Esophagus squamous epithelium (tissue), 5 donors: ENCODE data around the gene ELOVL3. TPM values are rescaled to one million over a fixed set of nuclear protein-coding genes. Genes with fewer than 3 reads are reported as not detected.
"Not testable (repeated sequence)": the region's sequence is repeated elsewhere in the genome, so short reads cannot be mapped to it uniquely, and the experiment has no call there.

Experiments
- DNase-seq: peaks from one replicate; lab custom pipeline; 2025; lab: John Stamatoyannopoulos, UW
- H3K27ac ChIP-seq, 4 donors: fragments of 200-600 bp; sonication (generic); one replicate each; pipeline ENCODE4 v1.5.1; 2016 to 2019; ENCODE audit warnings: mild to moderate bottlenecking in 1 of 4
- H3K27me3 ChIP-seq, 4 donors: fragments of 200-600 bp; sonication (generic); 1 replicate in 3 of 4; 2 replicates in 1 of 4; pipeline versions ENCODE4 v1.5.1 to v1.6.0; 2017 to 2021; ENCODE audit warnings: antibody characterized with exemption in 1 of 4
- H3K36me3 ChIP-seq, 3 donors: fragments of 200-600 bp; sonication (generic); one replicate each; pipeline ENCODE4 v1.5.1; 2016 to 2019
- H3K4me1 ChIP-seq, 3 donors: fragments of 200-600 bp; sonication (generic); one replicate each; pipeline ENCODE4 v1.5.1; 2017 to 2019
- H3K4me3 ChIP-seq, 4 donors: fragments of 200-600 bp; sonication (generic); 1 replicate in 3 of 4; 2 replicates in 1 of 4; pipeline ENCODE4 v1.5.1; 2016 to 2019; ENCODE audit warnings: mild to moderate bottlenecking in 2 of 4, moderate library complexity in 1 of 4
- H3K9me3 ChIP-seq, 3 donors: fragments of 200-600 bp; sonication (generic); one replicate each; pipeline ENCODE4 v1.5.1; 2016 to 2019
- CTCF ChIP-seq, 6 experiments: fragments of 450-650 bp in 4 of 6; fragments of 200-600 bp in 2 of 6; sonication (generic) in 2 of 6; IDR thresholded peaks; one replicate each; pipeline ENCODE4 v1.5.1; 2016 to 2019; ENCODE audit warnings: antibody characterized with exemption in 6 of 6, mild to moderate bottlenecking in 4 of 6, moderate library complexity in 4 of 6
- POLR2A ChIP-seq, 4 donors: fragments of 450-650 bp; IDR thresholded peaks; one replicate each; pipeline ENCODE4 v1.6.1; 2017; ENCODE audit warnings: antibody characterized with exemption in 4 of 4, mild to moderate bottlenecking in 4 of 4, moderate library complexity in 3 of 4
- WGBS, 2 donors: methylation state at CpG; one replicate each; pipeline ENCODE4 v1.1.5; 2018; 5-methylcytosine and 5-hydroxymethylcytosine counted together
- intact Hi-C: fragments of 100-400 bp; cut with DNase I; formaldehyde crosslinking; loops from one replicate; pipeline ENCODE4 v1.15.0; 2022
- total RNA-seq, 4 donors: library from RNA; depleted of rRNA; stranded (reverse); fragments of >200 nt; gene quantifications; one replicate each; pipeline ENCODE4 v1.1.0, GENCODE V29; 2016
- donor health status: DM: yes; HTN: yes; CAD: no.

Gene ELOVL3
- total RNA-seq, 4 donors from 2014 or later: not detected

GRCh38 chr10:102211615-102212299 lies 14.3 kb upstream of the ELOVL3 start:
- 84 to 89% methylated on average over 3 of the region's 3 CpGs for WGBS, 2 donors

GRCh38 chr10:102213599-102213998 lies 12.5 kb upstream of the ELOVL3 start:
- H3K4me1 ChIP-seq, intact Hi-C loops, H3K36me3 ChIP-seq, H3K4me3 ChIP-seq, H3K27ac ChIP-seq, H3K27me3 ChIP-seq, H3K9me3 ChIP-seq, DNase-seq: not testable (repeated sequence)
- 68 to 83% methylated on average over 1 to 4 of the region's 4 CpGs for WGBS, 2 donors

More at GRCh38 chr10:102211615-102212299, 14.3 kb upstream of the ELOVL3 start:
- DNase-seq: no peak
- Histone ChIP-seq H3K36me3 (no peaks in the 10 kb centered on the region), H3K9me3 (no peaks in the 10 kb centered on the region), H3K27ac (no peak overlapping the region), H3K27me3 (no peaks in the 10 kb centered on the region), H3K4me1 (peaks cover 0 to 7% (median 0%) of the 10 kb centered on the region in 3 donors), H3K4me3 (no peak overlapping the region)
- TF ChIP-seq POLR2A (IDR thresholded peaks at IDR 0.05) (no peak), CTCF (IDR thresholded peaks at IDR 0.05) (no peak)
- intact Hi-C loops: no loop called here

GRCh38 chr10:102219370-102219769 lies 6.7 kb upstream of the ELOVL3 start:
- Histone ChIP-seq H3K27me3 (no peaks in the 10 kb centered on the region), H3K27ac (no peak overlapping the region), H3K36me3 (no peaks in the 10 kb centered on the region), H3K9me3 (no peaks in the 10 kb centered on the region), H3K4me1 (no peaks in the 10 kb centered on the region), H3K4me3 (no peak overlapping the region)
- intact Hi-C loops: no loop called here
- 76 to 77% methylated on average over 4 to 5 of the region's 5 CpGs for WGBS, 2 donors
- DNase-seq: no peak
- no peak for TF ChIP-seq CTCF (IDR thresholded peaks at IDR 0.05)

- no peak for TF ChIP-seq CTCF (IDR thresholded peaks at IDR 0.05)
- TF ChIP-seq POLR2A (IDR thresholded peaks at IDR 0.05): no peak
- no peak overlapping the region for H3K4me3 ChIP-seq
- DNase-seq: no peak
- no peaks in the 10 kb centered on the region for H3K36me3 ChIP-seq
- H3K27me3 ChIP-seq: no peaks in the 10 kb centered on the region
- intact Hi-C loops: loop anchor here (10.0 kb wide), 1 partner anchor 46 kb away; no protein-coding TSS in a partner anchor
- peaks cover 0 to 7% (median 3%) of the 10 kb centered on the region in 3 donors for H3K4me1 ChIP-seq
- H3K27ac ChIP-seq: no peak overlapping the region
- no peaks in the 10 kb centered on the region for H3K9me3 ChIP-seq
These were observed 5.5 kb upstream of the ELOVL3 start for GRCh38 chr10:102220612-102221011.

- no peak for TF ChIP-seq CTCF (IDR thresholded peaks at IDR 0.05)
- no peak for TF ChIP-seq POLR2A (IDR thresholded peaks at IDR 0.05)
- H3K4me1 ChIP-seq: peaks cover 7 to 24% (median 10%) of the 10 kb centered on the region in 3 donors
- 65 to 68% methylated on average over 5 of the region's 5 CpGs for whole genome bisulfite sequencing, 2 donors
These were observed 3.3 kb upstream of the ELOVL3 start for GRCh38 chr10:102222797-102223196.

More at GRCh38 chr10:102222797-102223196, 3.3 kb upstream of the ELOVL3 start:
- Histone ChIP-seq H3K36me3 (no peaks in the 10 kb centered on the region), H3K4me3 (no peak overlapping the region), H3K9me3 (no peaks in the 10 kb centered on the region), H3K27me3 (peaks cover 0 to 11% (median 0%) of the 10 kb centered on the region in 4 donors), H3K27ac (no peak overlapping the region)
- no peak for DNase-seq
- intact Hi-C loops: loop anchor here (10.0 kb wide), 1 partner anchor 48 kb away; no protein-coding TSS in a partner anchor
